Spleen (tissue), 7 donors: ENCODE measurements around the gene LCORL.

Source experiments
- CTCF ChIP-seq, 11 experiments: fragments of 200-600 bp in 7 of 11; fragments of 450-650 bp in 4 of 11; sonication (generic) in 4 of 11; IDR thresholded peaks in 8 of 11; conservative IDR thresholded peaks in 3 of 11; 1 replicate in 7 of 11; 2 replicates in 4 of 11; pipeline versions ENCODE4 v1.4.0 to v1.8.0; 2016 to 2021; ENCODE audit warnings: antibody characterized with exemption in 11 of 11, inconsistent platforms in 4 of 11, mild to moderate bottlenecking in 1 of 11
- POLR2A ChIP-seq, 3 donors: fragments of 450-650 bp; IDR thresholded peaks; one replicate each; pipeline ENCODE4 v1.5.1; 2017; ENCODE audit warnings: antibody characterized with exemption in 3 of 3, mild to moderate bottlenecking in 1 of 3
- POLR2AphosphoS5 ChIP-seq, 3 donors: sonication (generic); formaldehyde crosslinking; IDR thresholded peaks; one replicate each; pipeline ENCODE4 v1.5.1; 2017; ENCODE audit warnings: antibody characterized with exemption in 3 of 3
- donor health status: DM: no; HTN: no; CAD: no; lungs with moderate emphysema.
- donor health status: DM: no; HTN: no; CAD: no.
- donor health status: DM: no; HTN: no; CAD: no.

DNA sequence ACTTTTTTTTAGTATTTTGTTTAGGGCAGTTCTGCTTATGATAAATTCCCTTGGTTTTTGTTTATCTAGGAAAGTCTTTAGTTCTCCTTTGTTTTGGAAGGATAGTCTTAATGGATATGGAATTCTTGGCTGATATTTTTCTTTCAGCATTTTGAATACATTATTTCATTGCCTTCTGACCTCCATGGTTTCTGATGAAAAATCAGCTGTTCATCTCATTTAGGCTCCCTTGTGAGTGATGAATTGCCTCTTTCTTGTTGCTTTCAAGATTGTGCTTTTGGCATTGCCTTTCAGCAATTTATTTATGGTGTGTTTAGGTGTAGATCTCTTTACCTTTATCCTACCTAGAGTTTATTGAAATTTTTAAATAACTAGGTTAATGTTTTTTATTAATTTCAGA lies 41.5 kb upstream of the LCORL start:
- TF ChIP-seq CTCF (IDR thresholded peaks at IDR 0.05 in 8 of 11, conservative IDR thresholded peaks at IDR 0.05 in 3 of 11) (no peak), POLR2A (IDR thresholded peaks at IDR 0.05) (no peak), POLR2AphosphoS5 (IDR thresholded peaks at IDR 0.05) (no peak)
